ENCODE results near the gene CDS2. TPM values are rescaled to one million over a fixed set of nuclear protein-coding genes. Genes with fewer than 3 reads are reported as not detected.

The CDS2 gene
- total and polyA plus RNA-seq, 10 of the 15 experiments (the other 5 are each of a cell fraction or from before 2014, with no cell fraction given) = 11.5 to 94.7 (median 23.1) TPM

DNA sequence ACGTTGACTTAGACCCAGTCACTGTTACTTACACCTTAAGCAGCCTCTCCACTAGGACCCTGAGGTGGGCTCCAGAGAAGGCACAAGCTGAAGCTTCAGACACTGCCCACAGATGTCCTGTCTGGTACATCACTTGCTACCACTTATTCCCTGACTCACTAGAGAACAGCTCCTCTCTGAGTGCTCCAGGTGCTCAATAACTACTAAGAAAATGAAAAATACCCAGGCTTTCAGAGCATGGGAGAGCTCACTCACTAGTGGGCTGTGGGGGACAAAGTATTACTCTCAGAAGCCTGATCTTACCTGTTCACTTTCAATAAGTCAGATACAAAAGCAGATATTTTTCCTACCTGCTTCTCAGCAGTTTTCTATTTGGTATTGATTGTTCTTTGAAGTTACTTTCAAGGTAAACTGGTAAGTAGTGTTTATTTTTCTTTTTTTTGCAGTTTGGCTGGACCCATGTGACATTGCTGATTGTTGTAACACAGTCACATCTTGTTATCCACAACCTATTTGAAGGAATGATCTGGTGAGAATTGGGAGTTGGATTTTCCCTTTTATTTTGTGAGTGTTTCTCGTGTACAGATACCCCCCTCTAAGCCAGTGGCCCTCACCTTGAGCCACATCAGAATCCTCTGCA, 55.9 kb downstream of the CDS2 start (continued):
- TF ChIP-seq, protein P1, sequence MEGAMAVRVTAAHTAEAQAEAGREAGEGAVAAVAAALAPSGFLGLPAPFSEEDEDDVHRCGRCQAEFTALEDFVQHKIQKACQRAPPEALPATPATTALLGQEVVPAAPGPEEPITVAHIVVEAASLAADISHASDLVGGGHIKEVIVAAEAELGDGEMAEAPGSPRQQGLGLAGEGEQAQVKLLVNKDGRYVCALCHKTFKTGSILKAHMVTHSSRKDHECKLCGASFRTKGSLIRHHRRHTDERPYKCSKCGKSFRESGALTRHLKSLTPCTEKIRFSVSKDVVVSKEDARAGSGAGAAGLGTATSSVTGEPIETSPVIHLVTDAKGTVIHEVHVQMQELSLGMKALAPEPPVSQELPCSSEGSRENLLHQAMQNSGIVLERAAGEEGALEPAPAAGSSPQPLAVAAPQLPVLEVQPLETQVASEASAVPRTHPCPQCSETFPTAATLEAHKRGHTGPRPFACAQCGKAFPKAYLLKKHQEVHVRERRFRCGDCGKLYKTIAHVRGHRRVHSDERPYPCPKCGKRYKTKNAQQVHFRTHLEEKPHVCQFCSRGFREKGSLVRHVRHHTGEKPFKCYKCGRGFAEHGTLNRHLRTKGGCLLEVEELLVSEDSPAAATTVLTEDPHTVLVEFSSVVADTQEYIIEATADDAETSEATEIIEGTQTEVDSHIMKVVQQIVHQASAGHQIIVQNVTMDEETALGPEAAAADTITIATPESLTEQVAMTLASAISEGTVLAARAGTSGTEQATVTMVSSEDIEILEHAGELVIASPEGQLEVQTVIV (IDR thresholded peaks at IDR 0.05; ENCODE audit: borderline replicate concordance, partially characterized antibody) = no peak
- TF ChIP-seq KDM1A (IDR thresholded peaks at IDR 0.05; ENCODE audit: borderline replicate concordance) (no peak), SMARCA5 (IDR thresholded peaks at IDR 0.05) (no peak), RCOR1 (conservative IDR thresholded peaks at IDR 0.05; ENCODE audit: low read depth, low read length) (no peak), CREM (IDR thresholded peaks at IDR 0.05; ENCODE audit: low read depth) (no peak), NR2C2 (IDR thresholded peaks at IDR 0.05; ENCODE audit: borderline replicate concordance, control insufficient read depth, insufficient read length, low read depth) (no peak), SMAD5 (IDR thresholded peaks at IDR 0.05; ENCODE audit: low read depth) (no peak), ZBTB11 (CRISPR knock-in tag; IDR thresholded peaks at IDR 0.05) (no peak), BMI1 (IDR thresholded peaks at IDR 0.05; ENCODE audit: borderline replicate concordance) (no peak), SREBF2 (IDR thresholded peaks at IDR 0.05; ENCODE audit: low read length) (no peak), CHD4 (IDR thresholded peaks at IDR 0.05) (no peak), ASH2L (IDR thresholded peaks at IDR 0.05; ENCODE audit: borderline replicate concordance, low read depth) (no peak)
- TF ChIP-seq, protein P2, sequence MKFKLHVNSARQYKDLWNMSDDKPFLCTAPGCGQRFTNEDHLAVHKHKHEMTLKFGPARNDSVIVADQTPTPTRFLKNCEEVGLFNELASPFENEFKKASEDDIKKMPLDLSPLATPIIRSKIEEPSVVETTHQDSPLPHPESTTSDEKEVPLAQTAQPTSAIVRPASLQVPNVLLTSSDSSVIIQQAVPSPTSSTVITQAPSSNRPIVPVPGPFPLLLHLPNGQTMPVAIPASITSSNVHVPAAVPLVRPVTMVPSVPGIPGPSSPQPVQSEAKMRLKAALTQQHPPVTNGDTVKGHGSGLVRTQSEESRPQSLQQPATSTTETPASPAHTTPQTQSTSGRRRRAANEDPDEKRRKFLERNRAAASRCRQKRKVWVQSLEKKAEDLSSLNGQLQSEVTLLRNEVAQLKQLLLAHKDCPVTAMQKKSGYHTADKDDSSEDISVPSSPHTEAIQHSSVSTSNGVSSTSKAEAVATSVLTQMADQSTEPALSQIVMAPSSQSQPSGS (IDR thresholded peaks at IDR 0.05; ENCODE audit: low read length) = no peak

Measured in GM12878 (cell line).